SK-MEL-5 (cell line): ENCODE measurements around the gene MALAT1. TPM values are rescaled to one million over a fixed set of nuclear protein-coding genes. Genes with fewer than 3 reads are reported as not detected.

ENCODE experiments used
- DNase-seq: peaks from one replicate; pipeline ENCODE4 v3.0.0-alpha.2; 2016; ENCODE audit warnings: low read depth, low spot score
- in situ Hi-C: cut with HindIII; loops from 2 replicates; pipeline ENCODE4 v1.10.0; 2016; ENCODE audit warnings: low sequenced_read_pairs, high pct_unique_total_duplicates, low pct_unique_long_range_greater_than_20kb
- total RNA-seq: library from RNA; depleted of rRNA; stranded (reverse); fragments of >200 nt; shearing (Covaris generic); gene quantifications from 2 replicates; pipeline ENCODE4 v1.2.3, GENCODE V29; 2014

MALAT1 gene
- total RNA-seq, 1 experiment from 2014 or later: 1,469 TPM

- no peak for DNase-seq
- in situ Hi-C loops: no loop called here
Measured at GRCh38 chr11:65542738-65543390, 44.0 kb downstream of the MALAT1 start.

- DNase-seq: no peak
- in situ Hi-C loops: no loop called here
Measured at GRCh38 chr11:65545853-65546216, 47.0 kb downstream of the MALAT1 start.

GRCh38 chr11:65546217-65546958, 47.5 kb downstream of the MALAT1 start:
- in situ Hi-C loops: no loop called here
- peak; percentile 48 for DNase-seq

GRCh38 chr11:65547446-65548125, 48.7 kb downstream of the MALAT1 start:
- no peak for DNase-seq
- in situ Hi-C loops: no loop called here

- no peak for DNase-seq
- in situ Hi-C loops: no loop called here
Measured at GRCh38 chr11:65548395-65548794, 49.5 kb downstream of the MALAT1 start.

- no peak for DNase-seq
- in situ Hi-C loops: no loop called here
Measured at GRCh38 chr11:65549096-65549495, 50.3 kb downstream of the MALAT1 start.

GRCh38 chr11:65551572-65552387, 52.9 kb downstream of the MALAT1 start:
- DNase-seq: peak; percentile 43
- in situ Hi-C loops: no loop called here

- in situ Hi-C loops: no loop called here
- peak; percentile 32 for DNase-seq
Measured at GRCh38 chr11:65552388-65552951, 53.6 kb downstream of the MALAT1 start.

GRCh38 chr11:65553301-65554001, 54.6 kb downstream of the MALAT1 start:
- in situ Hi-C loops: no loop called here

GRCh38 chr11:65554057-65554818, 55.4 kb downstream of the MALAT1 start:
- in situ Hi-C loops: no loop called here
- no peak for DNase-seq

More at GRCh38 chr11:65553301-65554001, 54.6 kb downstream of the MALAT1 start:
- DNase-seq: no peak

GRCh38 chr11:65554842-65555430, 56.1 kb downstream of the MALAT1 start:
- in situ Hi-C loops: no loop called here

GRCh38 chr11:65555693-65556231, 56.9 kb downstream of the MALAT1 start:
- DNase-seq: no peak
- in situ Hi-C loops: no loop called here

More at GRCh38 chr11:65554842-65555430, 56.1 kb downstream of the MALAT1 start:
- no peak for DNase-seq
